OCI-LY7 (cell line): Measurements from ENCODE around the gene STN1.

Source experiments
- CTCF ChIP-seq: fragments of 200-600 bp; sonication (generic); conservative IDR thresholded peaks from 2 replicates; pipeline ENCODE4 v1.5.1; 2014; ENCODE audit warnings: mild to moderate bottlenecking, antibody characterized with exemption, low read length, moderate library complexity, mixed read lengths
- EZH2phosphoT487 ChIP-seq: fragments of 200-600 bp; sonication (generic); IDR thresholded peaks from 2 replicates; pipeline ENCODE4 v1.6.1; 2018; ENCODE audit warnings: low read depth, borderline replicate concordance, mild to moderate bottlenecking, mixed run types, antibody characterized with exemption, low read length, moderate library complexity, mixed read lengths

- no peak for TF ChIP-seq CTCF
- TF ChIP-seq EZH2phosphoT487 = no peak
Observed at GRCh38 chr10:103853428-103854264, 64.3 kb downstream of the STN1 start.
